HG03045 (cell line): ENCODE data around the gene MBD3.
"Not testable (repeated sequence)": the region's sequence is repeated elsewhere in the genome, so short reads cannot be mapped to it uniquely, and the experiment has no call there.

Experiments used
- ATAC-seq: cut with Tn5 transposase; IDR thresholded peaks from one replicate; pipeline ENCODE4 v1.9.1; 2021; ENCODE audit warnings: mild to moderate bottlenecking, moderate library complexity; ENCODE audit not compliant: unreplicated experiment

MBD3 gene, protein sequence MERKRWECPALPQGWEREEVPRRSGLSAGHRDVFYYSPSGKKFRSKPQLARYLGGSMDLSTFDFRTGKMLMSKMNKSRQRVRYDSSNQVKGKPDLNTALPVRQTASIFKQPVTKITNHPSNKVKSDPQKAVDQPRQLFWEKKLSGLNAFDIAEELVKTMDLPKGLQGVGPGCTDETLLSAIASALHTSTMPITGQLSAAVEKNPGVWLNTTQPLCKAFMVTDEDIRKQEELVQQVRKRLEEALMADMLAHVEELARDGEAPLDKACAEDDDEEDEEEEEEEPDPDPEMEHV

DNA sequence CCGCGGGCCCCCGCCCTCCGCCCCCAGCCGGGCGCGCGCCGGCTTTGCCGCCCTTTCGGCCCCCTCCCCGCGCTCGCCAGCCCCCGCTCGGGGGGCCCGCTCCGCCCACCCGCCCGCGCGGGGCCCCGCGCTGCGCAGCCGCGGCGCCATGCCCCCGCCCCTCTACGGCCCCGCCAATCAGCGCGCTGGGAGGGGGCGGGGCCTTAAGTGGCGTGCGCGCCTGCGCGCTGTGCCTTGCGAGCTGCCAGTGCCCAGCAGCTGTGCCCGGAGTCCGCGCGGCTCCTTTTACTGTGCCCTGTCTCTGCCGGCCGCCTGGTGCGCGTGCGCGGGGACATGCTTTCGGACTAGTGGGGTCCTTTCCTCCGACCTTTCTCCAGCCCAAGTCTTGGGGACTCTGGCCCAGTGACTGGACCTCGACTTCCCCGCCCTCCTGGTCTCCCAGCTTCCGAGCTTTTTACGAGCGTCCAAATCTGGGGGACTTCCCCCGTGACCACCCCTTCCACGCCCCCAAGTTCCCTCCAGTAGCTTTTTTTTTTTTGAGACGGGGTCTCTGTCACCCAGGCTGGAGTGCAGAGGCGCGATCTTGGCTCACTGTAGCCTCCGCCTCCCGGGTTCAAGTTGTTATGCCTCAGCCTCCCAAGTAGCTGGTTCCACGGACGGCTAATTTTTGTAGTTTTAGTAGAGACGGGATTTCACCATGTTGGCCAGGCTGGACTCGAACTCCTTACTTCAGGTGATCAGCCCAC, at the start of gene MBD3:
Gene MBD3, minus strand, starts transcription at position 111 of the 746 bp plus-strand sequence. CDS start 234 bp downstream, outside the sequence.
- peak; percentile 71 for ATAC-seq

DNA sequence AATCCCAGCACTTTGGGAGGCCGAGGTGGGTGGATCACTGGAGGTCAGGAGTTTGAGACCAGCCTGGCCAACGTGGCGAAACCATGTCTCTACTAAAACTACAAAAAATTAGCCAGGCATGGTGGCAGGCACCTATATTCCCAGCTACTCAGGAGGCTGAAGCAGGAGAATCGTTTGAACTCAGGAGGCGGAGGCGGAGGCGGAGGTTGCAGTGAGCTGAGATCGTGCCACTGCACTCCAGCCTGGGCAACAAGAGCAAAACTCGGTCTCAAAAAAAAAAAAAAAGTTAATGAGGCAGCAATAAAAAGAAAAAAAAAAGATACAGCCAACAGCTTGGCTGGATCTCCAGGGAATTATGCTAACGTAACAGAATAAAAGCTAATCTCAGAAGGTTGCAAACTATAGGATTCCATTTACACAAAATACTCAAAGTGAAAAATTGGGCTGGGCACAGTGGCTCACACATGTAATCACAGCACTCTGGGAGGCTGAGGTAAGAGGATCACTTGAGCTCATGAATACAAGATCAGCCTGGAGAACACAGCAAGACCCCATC, 48.3 kb upstream of the MBD3 start:
- not testable (repeated sequence) for ATAC-seq

DNA sequence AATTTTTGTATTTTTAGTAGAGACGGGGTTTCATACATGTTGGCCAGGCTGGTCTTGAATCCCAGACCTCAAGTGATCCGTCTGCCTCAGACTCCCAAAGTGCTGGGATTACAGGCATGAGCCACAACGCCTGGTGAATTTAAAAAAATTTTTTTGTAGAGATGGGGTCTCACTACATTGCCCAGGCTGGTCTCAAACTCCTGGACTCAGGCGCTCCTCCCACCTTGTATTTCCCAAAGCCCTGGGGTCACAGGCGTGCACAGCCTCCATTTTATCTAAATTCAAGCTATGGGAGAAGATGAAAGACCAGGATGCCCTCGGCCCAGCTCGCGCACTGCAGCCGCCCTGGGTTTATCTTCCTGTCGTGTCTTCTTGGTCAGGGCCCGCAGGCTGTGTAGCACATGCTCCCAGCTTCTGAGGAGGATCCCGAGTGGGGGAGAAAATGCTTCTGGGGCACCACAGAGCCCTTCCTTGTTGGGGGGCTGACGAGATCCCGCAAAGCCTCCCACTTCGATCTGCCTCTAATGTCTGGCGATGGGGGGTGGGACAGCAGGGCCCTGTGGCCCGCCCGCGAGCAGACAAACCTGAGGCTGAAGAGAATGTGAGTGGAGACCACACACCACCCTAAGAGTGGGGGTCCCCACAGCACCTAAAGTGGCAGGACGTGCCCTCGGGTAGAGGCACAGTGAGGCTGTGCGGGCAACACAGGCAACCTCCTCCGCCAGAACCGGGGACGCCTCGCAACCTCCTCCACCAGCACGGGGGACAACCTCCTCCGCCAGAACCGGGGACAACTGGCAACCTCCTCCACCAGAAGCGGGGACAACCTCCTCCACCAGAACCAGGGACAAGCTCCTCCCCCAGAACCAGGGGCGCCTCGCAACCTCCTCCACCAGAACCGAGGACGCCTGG, 43.9 kb upstream of the MBD3 start:
- no peak for ATAC-seq

DNA sequence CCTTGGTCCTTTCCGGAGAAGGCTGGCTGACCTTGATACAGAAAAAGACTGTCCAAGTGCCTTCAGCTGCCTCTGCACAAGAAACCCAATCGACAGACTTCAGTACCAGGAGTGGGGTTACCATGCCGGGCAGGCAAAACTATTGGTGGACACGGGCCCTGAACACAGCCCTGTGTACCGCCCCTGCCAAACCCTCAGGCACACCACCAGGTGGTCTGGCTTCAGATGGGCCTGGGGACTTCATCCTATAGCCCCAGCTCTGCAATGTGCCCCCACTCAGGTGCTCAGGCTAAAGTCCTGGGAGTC, 42.2 kb upstream of the MBD3 start:
- no peak for ATAC-seq

DNA sequence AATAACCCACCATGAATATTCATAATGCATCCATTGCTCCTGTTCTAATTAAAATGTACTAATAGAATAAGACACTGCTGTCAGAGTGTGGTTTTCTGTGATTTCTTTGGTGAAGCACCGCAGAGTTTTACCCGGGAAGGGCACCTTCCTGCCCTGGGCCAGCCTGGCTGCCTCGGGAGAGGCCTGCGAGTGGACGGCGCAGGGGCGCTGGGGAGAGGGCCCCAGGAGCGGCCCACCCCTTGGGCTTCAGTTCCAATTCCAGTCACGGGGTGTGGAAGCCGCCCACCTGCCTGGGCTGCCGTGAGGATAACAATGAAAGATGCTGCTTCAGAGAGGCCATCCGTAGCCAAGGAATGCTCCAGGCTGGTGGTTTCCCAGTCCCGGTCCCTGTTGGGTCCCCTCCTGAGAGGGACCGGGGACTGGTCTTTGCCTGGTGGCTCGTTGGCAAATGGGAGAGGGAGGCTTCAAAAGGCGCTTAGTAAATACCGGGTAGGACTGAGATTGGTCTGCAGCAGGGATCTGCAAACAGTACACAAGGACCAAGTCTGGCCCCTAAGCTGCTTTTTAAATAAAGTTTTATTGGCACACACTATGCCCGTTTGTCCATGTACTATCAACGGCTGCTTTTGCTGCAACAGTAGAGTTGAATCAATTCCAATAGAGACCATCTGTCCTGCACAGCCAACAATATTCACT, 41.7 kb upstream of the MBD3 start:
- ATAC-seq: no peak

DNA sequence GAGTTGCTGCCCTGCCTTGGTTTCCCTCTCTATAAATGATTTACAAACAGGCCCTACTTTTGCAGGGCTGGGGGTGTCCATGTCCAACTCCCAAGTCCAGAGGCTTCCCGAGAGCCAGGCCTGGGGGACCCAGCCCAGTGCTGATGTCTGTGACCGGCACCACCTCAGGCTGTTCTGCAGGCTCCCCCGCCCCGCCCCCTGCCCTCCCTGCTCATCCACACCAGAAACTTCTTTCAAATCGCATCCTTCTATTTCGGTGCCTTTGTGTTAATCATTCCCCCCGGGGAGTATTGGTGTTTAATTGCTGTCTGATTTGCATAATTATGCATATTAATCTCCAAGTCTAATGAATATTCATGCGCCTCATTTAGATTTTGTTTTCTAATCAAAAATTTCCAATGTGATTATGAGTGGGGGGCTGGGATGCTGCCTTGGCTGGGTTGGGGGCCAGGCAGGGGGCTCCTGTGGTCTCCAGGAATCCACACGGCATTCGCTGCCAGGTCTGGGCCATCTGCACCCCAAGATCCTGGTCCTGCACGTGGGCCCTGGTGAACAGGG, 40.7 kb upstream of the MBD3 start:
- no peak for ATAC-seq

DNA sequence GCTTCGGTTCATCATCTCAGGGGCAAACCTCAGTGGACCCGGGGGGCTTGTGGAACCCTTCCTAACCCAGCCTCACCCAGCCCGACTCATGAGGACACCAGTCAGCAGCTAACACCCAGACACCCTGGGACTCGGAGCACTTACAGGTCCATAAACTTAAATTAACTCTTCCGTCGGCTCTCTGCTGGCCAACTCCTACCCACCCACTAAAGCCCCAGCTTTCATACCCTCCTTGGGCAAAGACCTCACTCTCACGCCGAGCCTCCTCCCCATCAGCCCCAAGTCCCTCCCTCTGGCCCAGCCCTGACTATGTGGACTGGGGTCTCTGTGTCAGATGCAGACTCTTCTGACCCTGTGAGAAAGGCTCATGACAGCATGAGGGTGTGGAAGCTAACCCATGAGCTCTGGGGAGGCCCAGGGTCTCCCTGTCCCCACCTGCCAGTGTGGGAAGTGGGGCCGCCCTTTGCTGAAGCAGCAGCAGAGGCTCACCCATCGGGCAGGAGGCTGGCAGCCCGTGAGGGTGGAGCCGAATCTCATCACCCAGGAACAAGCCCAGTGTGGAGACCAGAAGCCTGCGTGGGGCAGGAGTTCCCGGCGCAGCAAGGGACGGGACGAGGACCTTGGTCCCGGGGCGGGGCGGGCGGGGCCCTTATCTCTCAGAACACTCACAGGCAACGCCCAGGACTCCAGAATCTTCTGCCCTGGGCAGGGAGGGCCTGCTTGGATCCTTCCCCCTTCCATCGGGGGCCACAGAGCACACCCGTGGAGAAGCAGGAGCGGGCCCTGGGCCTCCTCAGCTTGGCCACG, 40.0 kb upstream of the MBD3 start:
- ATAC-seq: no peak

DNA sequence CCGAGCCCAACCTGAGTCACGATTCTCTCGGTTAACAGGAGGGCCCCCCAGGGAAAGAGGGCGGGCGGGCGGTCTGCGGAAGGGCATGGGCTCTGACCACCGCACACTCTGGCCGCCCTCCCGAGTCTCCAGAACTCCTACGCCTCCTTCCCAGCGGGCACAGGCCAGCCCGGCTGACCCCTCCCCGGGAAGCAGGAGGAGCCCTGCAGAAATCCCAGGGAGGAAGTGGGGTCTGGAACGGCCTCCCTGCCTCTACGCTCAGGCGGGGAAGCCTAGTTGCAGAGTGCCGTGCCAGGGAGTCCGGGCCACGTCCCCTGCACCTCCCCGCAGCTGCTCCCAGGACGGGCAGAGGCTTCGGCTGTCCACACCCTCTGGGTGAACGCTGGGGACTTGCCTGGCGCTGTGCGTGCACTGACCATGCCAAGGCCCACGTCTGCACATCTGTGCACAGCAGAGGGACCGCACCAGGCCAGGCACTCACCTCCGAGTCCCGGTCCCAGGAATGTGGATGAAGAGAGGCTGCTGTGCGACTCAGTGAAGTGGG, 39.0 kb upstream of the MBD3 start:
- ATAC-seq: no peak

DNA sequence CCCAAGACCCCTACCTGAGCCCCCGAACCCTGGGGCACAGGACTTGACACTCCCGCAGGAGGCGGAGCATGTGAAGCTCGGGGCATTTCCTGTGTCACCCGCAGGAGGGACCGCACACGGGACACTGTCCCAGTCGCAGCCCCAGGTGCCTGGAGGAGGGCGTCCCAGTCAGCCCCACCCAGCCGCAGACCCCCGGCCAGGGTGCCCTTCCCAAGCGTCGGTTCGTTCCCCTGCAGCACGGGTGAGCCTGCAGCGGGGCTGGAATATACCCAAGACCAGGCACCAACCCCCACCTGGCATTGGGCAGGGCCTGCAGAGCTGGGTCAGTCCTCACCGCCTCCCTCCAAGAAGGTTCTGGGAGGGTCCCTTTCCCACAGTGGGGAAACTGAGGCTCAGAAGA, 38.1 kb upstream of the MBD3 start:
- no peak for ATAC-seq

DNA sequence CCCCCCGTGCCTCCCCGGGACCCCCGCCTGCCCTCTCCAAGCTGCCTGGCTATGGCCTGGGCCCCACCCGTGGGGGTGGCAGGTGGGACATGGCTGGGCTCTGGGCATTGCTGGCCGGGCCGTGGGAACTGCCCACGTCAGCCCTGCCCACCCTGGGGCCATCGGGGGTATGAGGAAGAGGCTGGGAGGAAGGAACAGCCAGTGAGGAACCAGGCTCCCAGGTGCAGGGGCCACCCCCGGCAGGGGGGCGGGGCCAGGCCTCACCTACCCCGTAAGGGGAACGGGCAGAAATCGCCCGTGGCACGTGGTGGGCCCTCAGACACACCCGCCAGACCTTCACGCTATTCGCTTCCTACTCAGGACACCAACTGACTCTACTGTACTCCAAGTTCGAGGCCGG, 37.3 kb upstream of the MBD3 start:
- ATAC-seq: no peak

DNA sequence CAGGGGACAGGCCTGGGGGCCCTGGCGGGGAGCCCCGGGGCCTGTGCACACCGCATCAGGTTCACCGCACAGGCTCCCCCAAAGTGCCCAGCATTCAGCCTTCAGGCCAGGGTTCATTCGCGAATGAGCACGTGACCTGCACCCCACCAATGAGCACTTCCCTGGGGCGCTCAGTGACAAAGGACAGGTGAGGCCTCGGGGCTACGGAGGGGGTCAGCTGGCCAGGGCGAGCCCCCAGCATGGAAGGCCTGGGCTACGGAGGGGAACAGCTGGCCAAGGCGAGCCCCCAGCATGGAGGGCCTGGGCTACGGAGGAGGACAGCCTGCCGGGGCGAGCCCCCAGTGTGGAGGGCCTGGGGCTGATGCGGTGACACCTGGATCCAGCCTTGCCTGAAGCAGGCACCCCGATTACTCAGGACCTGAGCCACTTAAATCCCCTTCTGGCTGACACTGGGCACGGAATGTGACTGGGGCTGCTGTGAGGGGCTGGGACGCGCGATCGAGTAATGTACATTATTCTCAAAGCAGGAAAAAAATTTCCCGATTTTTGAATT, 36.7 kb upstream of the MBD3 start:
- no peak for ATAC-seq

DNA sequence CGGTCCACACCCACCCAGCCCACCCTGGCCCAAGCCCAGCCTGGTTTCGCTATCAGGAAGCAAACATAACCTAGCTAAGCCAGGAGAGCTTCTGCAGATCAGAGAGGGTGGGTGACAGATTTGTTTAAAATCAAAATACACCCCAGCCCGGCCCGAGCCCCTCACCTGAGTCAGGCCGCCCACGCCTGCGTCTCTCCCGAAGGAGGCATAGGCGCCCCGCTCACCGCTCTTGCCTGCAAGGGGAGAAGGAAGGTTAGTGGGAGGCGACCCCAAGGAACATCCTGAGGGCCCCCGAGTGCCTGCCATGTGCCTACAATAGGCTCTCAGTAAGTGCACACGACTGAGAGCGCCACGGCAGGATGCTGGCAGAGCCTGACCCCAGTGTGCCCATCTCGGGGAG, 34.5 kb upstream of the MBD3 start:
- ATAC-seq: no peak

DNA sequence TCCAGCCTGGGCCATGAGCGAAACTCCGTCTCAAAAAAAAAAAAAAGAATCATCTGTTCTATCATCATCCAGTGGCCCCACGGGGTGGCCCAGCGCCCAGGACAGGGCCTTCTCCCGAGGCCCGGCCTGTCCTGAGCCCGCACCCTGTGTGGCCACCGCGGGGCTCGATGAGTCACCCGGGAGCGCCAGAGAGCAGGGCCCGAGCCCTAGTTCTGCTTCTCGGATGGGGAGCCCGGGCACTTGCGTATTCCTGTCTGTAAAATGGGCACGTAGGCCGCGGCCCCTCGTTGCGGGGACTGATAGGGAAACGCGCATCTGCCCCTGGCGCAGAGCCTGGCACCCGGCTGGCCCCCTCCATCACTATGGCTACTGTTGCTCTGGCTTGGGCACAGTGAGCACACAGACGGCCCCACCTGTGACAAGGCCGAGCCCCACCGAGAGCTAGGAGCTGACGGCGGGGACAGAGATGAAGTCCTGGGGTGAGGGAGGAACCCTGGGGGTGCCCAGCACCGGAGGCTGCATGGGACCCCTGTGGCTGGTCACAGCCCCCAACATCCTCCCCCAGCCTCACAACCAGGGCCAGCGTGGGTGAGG, 33.8 kb upstream of the MBD3 start:
- no peak for ATAC-seq

DNA sequence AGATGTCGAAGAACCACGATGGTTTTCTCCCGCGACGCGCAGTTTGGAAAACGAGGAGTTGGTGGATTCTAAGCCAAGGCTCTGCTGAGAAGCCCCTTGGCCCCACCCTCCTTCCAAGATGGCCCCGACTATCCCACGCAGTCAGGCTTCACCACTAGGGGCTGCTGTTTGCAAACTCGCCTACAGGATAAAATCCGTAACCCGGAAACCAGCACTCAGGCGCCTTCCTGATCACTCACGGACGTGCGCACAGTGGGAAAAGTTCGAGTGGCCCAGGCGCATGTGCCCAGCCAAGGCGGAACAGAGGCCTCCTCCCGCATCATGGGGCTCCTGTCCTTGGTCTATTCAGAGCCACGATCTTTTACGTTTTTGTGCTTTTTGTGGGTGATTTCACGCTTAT, 31.8 kb upstream of the MBD3 start:
- ATAC-seq: no peak

DNA sequence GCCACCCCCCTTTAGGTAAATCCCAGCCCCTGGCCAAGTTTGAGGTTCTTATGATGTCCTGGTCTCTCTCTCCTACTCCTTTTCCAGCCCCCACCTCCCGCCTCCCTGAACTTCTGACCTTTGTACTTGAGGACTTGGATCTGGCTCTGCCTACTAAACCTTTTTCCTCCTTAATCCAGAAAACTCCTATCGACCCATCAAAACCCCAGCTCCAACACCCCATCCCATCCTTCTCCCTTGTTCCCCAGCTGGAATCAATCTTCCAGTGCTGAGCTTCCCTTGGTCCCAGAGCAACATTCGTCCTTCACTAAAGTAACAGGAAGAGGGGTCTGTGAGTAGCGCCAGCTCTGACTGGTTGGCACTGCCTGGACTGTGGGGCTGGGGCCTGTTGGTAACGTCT, 29.9 kb upstream of the MBD3 start:
- no peak for ATAC-seq

DNA sequence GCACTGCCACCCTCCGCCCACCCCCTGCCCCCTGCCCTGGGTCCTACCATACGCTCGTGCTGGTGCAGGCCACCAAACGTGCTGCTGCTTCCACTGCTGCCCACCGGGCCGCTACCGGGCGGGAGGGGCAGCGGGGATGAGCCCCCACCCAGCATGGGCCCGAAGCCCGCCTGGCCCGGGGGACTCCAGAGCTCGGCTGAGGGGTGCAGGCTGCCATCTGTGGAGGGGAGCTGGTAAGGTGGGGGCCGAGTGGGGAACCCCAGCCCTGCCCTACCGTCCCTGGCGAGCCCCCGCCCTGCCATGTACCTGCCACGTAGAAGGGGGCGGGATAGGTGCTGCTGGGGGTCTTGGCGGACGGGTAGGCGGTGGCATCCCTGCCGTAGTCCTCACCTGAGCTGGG, 29.3 kb upstream of the MBD3 start:
- ATAC-seq: no peak

DNA sequence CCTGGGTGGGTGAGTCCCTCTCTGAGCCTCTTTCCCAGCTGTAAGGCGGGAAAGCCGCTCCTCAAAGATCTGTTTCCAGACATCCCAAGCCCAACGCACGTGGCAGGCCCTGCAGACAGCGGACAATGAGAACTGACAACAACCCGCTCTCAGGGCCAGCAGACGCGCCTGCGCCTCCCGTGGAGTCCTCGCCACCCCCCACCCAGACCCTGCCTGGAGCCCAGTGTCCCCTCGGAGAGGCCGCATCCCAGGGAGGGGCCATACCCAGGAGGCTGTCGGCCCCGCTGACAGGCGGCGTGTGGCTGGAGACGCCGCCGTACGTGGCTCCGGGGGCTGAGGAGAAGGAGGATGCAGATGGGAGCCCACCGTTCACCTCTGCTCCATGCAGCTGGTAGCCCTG, 28.9 kb upstream of the MBD3 start:
- ATAC-seq: no peak

DNA sequence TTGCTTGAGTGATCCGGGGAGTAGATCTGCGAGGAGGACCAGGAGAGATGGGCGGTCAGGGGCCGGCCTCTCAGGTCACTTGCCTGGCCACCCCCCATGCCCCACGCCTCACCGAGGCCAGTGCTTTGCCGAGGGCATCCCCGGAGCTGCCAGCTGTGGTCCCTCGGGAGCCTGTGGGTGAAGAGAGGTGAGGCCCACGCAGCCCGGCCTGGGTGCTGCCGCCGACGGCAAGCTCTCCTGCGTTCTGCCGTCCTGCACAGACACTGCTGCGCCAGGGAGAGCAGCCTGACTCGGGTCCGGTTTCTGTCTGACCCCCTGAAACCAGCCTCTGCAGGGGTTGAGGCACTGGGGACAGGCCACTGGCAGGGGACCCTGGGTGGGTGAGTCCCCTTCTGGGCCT, 28.4 kb upstream of the MBD3 start:
- no peak for ATAC-seq

DNA sequence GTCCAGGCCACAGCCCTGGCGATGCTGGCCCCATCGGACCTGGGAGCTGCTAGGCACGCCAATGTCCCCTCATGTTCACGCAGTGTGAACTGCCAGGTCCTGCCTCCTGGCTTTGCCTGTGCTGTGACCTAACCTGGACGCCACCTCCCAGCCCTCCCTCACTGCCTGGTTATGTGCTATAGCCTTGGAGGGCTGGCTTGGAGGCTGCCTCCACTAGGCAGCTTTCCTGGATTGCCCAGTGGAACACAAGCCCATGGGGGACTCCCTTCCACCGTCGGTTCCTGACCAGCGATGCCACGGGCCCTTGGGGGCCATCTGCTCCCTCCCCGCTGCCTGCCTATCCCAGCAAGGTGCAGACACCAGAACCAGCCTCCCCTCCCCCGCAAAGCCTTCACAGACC, 27.8 kb upstream of the MBD3 start:
- no peak for ATAC-seq
